GM21423 (cell line): Measurements from ENCODE around the gene TARS3.

Experiments used
- ATAC-seq: cut with Tn5 transposase; IDR thresholded peaks from one replicate; pipeline ENCODE4 v1.9.1; 2021; ENCODE audit warnings: mild to moderate bottlenecking, moderate library complexity; ENCODE audit not compliant: unreplicated experiment

The TARS3 gene

GRCh38 chr15:101609742-101610610, 114.3 kb downstream of the TARS3 start:
- ATAC-seq, result no peak

- no peak for ATAC-seq
Measured at GRCh38 chr15:101608201-101608600, 116.1 kb downstream of the TARS3 start.

- ATAC-seq, result no peak
Measured at GRCh38 chr15:101607108-101607507, 117.2 kb downstream of the TARS3 start.

GRCh38 chr15:101604124-101604874, 120.0 kb downstream of the TARS3 start:
- ATAC-seq, result no peak
